Transverse colon (tissue), 4 donors: ENCODE measurements around the gene CLSTN2. TPM values are rescaled to one million over a fixed set of nuclear protein-coding genes. Genes with fewer than 3 reads are reported as not detected.

Experiments
- DNase-seq: peaks from one replicate; pipeline ENCODE4 v3.0.0-alpha.2; 2019
- H3K27ac ChIP-seq, 4 donors: fragments of 200-600 bp; sonication (generic); 2 replicates each; pipeline ENCODE4 v1.5.1; 2016 to 2018; ENCODE audit warnings: inconsistent platforms in 4 of 4
- H3K27me3 ChIP-seq: fragments of 200-600 bp; sonication (generic); 2 replicates; pipeline ENCODE4 v1.5.1; 2017; ENCODE audit warnings: inconsistent platforms
- H3K36me3 ChIP-seq, 4 donors: fragments of 200-600 bp; sonication (generic); 2 replicates each; pipeline ENCODE4 v1.5.1; 2017 to 2019; ENCODE audit warnings: inconsistent platforms in 4 of 4
- H3K4me1 ChIP-seq, 4 donors: fragments of 200-600 bp; sonication (generic); 2 replicates each; pipeline ENCODE4 v1.5.1; 2017 to 2020; ENCODE audit warnings: inconsistent platforms in 4 of 4
- H3K4me3 ChIP-seq, 4 donors: fragments of 200-600 bp; sonication (generic); 1 replicate in 1 of 4; 2 replicates in 3 of 4; pipeline versions ENCODE4 v1.5.1 to v1.6.1; 2017 to 2019; ENCODE audit warnings: inconsistent platforms in 4 of 4
- H3K9me3 ChIP-seq, 2 donors: fragments of 200-600 bp; sonication (generic); 2 replicates each; pipeline ENCODE4 v1.5.1; 2017 to 2019; ENCODE audit warnings: inconsistent platforms in 2 of 2
- EP300 ChIP-seq: sonication (generic); formaldehyde crosslinking; IDR thresholded peaks from one replicate; pipeline ENCODE4 v1.6.1; 2017; ENCODE audit warnings: antibody characterized with exemption, low read depth
- POLR2A ChIP-seq: fragments of 450-650 bp; IDR thresholded peaks from one replicate; pipeline ENCODE4 v1.6.1; 2016; ENCODE audit warnings: antibody characterized with exemption, mild to moderate bottlenecking, moderate library complexity
- POLR2AphosphoS5 ChIP-seq, 3 donors: sonication (generic); formaldehyde crosslinking; IDR thresholded peaks; one replicate each; pipeline ENCODE4 v1.6.1; 2016; ENCODE audit warnings: antibody characterized with exemption in 3 of 3
- WGBS, 2 donors: methylation state at CpG; one replicate each; pipeline ENCODE4 v1.1.5; 2018; ENCODE audit warnings: low coverage in 1 of 2; 5-methylcytosine and 5-hydroxymethylcytosine counted together
- in situ Hi-C, 4 donors: fragments of 200-750 bp; cut with MboI; loops; one replicate each; pipeline versions ENCODE4 v1.15.0 to v1.15.1; 2017; ENCODE audit warnings: low sequenced_read_pairs in 3 of 4, low pct_ligation_motif_present in 1 of 4, low pct_unique_long_range_greater_than_20kb in 1 of 4
- intact Hi-C: fragments of 100-400 bp; cut with DNase I; formaldehyde crosslinking; loops from one replicate; pipeline ENCODE4 v1.15.1; 2023; ENCODE audit warnings: low total_unique reads
- total RNA-seq, 4 donors: library from RNA; depleted of rRNA; stranded (reverse); fragments of >200 nt; gene quantifications; one replicate each; pipeline ENCODE4 v1.1.0, GENCODE V29; 2016
- TF ChIP-seq, protein P1 (sequence below), 5 experiments: fragments of 200-600 bp in 3 of 5; fragments of 450-650 bp in 2 of 5; sonication (generic) in 3 of 5; IDR thresholded peaks; 1 replicate in 2 of 5; 2 replicates in 3 of 5; pipeline ENCODE4 v1.5.1; 2016 to 2017; ENCODE audit warnings: antibody characterized with exemption in 5 of 5, inconsistent platforms in 3 of 5, mild to moderate bottlenecking in 2 of 5, moderate library complexity in 1 of 5

CLSTN2 gene
- total RNA-seq, 4 donors from 2014 or later: 0.60 to 9.0 (median 2.2) TPM

- in situ Hi-C loops: no loop called here
- no peaks in the 10 kb centered on the region for H3K27me3 ChIP-seq
These were observed 69.3 kb downstream of the CLSTN2 start for GRCh38 chr3:140004271-140004670.

DNA sequence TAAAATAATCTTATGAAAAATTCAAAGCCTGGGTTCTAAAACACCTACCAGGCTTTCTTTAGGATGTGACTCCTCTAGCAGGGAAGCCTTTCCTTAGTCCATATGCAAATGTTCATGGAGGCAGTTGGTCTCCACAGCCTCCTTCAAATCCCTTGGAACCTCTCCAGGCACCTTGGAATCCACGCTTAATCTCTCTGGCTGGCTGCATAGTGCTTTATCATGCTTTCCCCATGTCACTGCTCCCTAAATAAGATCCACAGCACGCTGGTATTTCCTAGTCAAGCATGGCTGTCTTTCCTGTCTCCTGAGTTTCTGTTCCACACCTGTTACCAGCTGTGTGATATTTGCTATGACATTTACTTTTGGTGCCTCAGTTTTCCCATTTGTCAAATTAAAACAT lies 71.3 kb downstream of the CLSTN2 start:
- 48 to 54% methylated on average over 2 of the region's 2 CpGs for WGBS, 2 donors
- H3K4me3 ChIP-seq: no peak overlapping the region
- intact Hi-C loops: no loop called here
- no peaks in the 10 kb centered on the region for H3K36me3 ChIP-seq
- no peaks in the 10 kb centered on the region for H3K9me3 ChIP-seq
- DNase-seq: no peak
- no peaks in the 10 kb centered on the region for H3K4me1 ChIP-seq
- TF ChIP-seq, protein P1, sequence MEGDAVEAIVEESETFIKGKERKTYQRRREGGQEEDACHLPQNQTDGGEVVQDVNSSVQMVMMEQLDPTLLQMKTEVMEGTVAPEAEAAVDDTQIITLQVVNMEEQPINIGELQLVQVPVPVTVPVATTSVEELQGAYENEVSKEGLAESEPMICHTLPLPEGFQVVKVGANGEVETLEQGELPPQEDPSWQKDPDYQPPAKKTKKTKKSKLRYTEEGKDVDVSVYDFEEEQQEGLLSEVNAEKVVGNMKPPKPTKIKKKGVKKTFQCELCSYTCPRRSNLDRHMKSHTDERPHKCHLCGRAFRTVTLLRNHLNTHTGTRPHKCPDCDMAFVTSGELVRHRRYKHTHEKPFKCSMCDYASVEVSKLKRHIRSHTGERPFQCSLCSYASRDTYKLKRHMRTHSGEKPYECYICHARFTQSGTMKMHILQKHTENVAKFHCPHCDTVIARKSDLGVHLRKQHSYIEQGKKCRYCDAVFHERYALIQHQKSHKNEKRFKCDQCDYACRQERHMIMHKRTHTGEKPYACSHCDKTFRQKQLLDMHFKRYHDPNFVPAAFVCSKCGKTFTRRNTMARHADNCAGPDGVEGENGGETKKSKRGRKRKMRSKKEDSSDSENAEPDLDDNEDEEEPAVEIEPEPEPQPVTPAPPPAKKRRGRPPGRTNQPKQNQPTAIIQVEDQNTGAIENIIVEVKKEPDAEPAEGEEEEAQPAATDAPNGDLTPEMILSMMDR (IDR thresholded peaks at IDR 0.05): no peak
- TF ChIP-seq EP300 (no peak), POLR2A (no peak), POLR2AphosphoS5 (IDR thresholded peaks at IDR 0.05) (no peak)
- H3K27me3 ChIP-seq: no peaks in the 10 kb centered on the region
- H3K27ac ChIP-seq: no peak overlapping the region
- in situ Hi-C loops: no loop called here

More at GRCh38 chr3:140004271-140004670, 69.3 kb downstream of the CLSTN2 start:
- no peak for DNase-seq
- H3K9me3 ChIP-seq: no peaks in the 10 kb centered on the region
- H3K36me3 ChIP-seq: no peaks in the 10 kb centered on the region
- TF ChIP-seq EP300 (no peak), POLR2A (no peak), POLR2AphosphoS5 (IDR thresholded peaks at IDR 0.05) (no peak)
- TF ChIP-seq, protein P1 (IDR thresholded peaks at IDR 0.05): no peak
- no peak overlapping the region for H3K4me3 ChIP-seq
- H3K4me1 ChIP-seq: no peaks in the 10 kb centered on the region
- intact Hi-C loops: no loop called here
- no peak overlapping the region for H3K27ac ChIP-seq

DNA sequence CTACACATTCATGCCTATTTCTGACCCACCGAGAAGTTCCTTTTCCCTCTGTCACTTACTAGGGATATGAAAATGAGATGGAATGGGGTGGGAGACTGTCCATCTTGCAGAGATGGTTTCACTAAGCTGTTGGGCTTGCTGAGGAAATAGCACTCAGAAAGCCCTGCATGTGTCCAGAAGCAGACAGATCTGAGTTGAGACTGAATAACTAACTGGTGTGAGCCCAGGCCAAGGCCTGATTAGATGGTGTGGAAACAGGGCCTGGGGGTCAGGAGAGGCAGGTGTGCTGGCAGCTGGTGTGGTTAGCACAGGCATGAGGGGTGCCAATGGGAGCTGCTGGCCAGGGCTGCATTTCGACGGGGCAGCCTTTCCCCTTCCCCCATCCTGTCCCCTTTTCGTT lies 72.1 kb downstream of the CLSTN2 start:
- H3K36me3 ChIP-seq: no peaks in the 10 kb centered on the region
- WGBS, 2 donors: 84 to 100% methylated on average over 1 to 4 of the region's 4 CpGs
- no peaks in the 10 kb centered on the region for H3K9me3 ChIP-seq
- H3K27me3 ChIP-seq: no peaks in the 10 kb centered on the region
- in situ Hi-C loops: no loop called here
- intact Hi-C loops: no loop called here
- no peak for TF ChIP-seq POLR2AphosphoS5 (IDR thresholded peaks at IDR 0.05)
- TF ChIP-seq EP300: no peak
- TF ChIP-seq, protein P1 (IDR thresholded peaks at IDR 0.05): no peak
- no peak for TF ChIP-seq POLR2A
- DNase-seq: no peak
- no peaks in the 10 kb centered on the region for H3K4me1 ChIP-seq
- H3K27ac ChIP-seq: no peak overlapping the region
- no peak overlapping the region for H3K4me3 ChIP-seq

GRCh38 chr3:140007911-140008869 lies 73.2 kb downstream of the CLSTN2 start:
- 60% methylated on average over 7 of the region's 7 CpGs; no CpG with 5 or more reads in 1 of the 2 donors for WGBS, 2 donors
- H3K4me3 ChIP-seq: no peak overlapping the region
- intact Hi-C loops (no loop called here), in situ Hi-C loops (no loop called here)
- no peaks in the 10 kb centered on the region for H3K9me3 ChIP-seq
- no peaks in the 10 kb centered on the region for H3K27me3 ChIP-seq
- TF ChIP-seq POLR2A (no peak), EP300 (no peak), POLR2AphosphoS5 (IDR thresholded peaks at IDR 0.05) (no peak)
- TF ChIP-seq, protein P1 (IDR thresholded peaks at IDR 0.05): no peak
- no peaks in the 10 kb centered on the region for H3K36me3 ChIP-seq
- no peaks in the 10 kb centered on the region for H3K4me1 ChIP-seq
- no peak for DNase-seq
- no peak overlapping the region for H3K27ac ChIP-seq
